HG03175 (cell line): Measurements from ENCODE around the gene SRC.

ENCODE experiments used
- ATAC-seq: cut with Tn5 transposase; IDR thresholded peaks from one replicate; pipeline ENCODE4 v1.9.1; 2021; ENCODE audit warnings: mild to moderate bottlenecking, moderate library complexity; ENCODE audit not compliant: unreplicated experiment

The SRC gene

DNA sequence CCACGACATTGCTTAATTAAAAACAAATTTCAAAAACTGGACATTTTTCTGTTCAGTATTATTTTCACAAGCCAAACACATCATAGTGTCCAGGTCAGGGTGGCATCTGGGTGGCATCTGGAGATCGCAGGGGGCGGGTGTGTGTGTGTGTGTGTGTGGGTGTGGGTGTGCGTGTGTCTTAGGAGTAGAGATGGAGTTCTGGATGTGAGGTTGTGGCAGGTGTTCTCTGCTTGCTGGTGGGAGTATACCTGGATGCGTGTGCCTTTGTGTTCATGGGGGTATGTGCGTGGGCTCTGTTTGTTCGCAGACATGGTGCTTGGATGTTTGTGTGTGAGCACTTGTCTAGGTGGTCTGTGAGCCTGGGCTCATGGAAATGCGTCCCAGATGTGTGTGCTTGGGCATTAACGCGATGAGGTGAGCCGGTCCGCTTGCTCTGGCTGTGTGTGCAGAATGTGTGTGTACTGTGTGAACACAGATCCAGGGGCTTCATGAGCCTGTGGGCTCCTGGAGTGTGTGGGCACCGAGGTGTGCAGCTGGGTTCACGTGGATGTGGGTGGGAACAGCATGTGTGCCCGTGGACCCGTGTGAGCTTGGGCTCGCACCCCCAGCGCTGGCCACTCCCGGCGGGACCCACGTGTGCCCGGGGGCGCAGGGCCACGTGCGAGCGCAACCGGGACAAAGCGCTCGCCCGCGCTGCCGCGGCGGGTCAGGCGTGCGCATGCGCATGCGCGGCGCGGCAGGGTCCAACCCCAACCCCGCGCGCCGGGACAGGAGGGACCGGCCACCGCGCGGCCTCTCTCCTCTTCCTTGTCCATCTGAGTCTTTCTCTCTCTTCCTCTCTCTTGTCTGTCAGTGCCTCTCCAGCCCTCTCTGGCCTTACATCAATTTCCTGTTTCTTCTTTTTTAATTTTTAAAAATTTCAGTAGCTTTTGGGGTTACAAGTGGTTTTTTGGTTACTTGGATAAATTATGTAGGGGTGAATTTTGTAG, 60.4 kb downstream of the SRC start:
- ATAC-seq, result no peak

DNA sequence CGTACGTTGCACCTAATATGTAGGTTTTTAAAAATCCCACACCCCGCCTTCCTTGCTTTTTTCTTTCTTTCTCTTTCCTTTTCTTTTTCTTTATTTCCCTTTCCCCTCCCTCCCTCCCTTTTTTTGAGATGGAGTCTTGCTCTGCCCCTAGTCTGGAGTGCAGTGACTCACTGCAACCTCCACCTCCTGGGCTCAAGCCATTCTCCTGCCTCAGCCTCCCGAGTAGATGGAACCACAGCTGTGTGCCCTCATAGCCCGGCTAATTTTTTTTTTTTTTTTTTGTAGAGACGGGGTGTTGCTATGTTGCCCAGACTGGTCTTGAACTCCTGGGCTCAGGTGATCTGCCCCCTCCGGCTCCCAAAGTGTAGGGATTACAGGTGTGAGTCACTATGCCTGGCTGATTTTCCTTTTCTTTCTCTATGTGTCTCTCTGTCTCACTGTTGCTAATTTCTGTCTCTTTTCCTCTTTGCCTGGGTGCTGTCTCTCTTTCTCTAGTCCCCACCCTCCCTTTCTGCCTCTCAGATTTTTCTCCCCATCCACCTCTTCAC, 61.2 kb downstream of the SRC start:
- no peak for ATAC-seq

DNA sequence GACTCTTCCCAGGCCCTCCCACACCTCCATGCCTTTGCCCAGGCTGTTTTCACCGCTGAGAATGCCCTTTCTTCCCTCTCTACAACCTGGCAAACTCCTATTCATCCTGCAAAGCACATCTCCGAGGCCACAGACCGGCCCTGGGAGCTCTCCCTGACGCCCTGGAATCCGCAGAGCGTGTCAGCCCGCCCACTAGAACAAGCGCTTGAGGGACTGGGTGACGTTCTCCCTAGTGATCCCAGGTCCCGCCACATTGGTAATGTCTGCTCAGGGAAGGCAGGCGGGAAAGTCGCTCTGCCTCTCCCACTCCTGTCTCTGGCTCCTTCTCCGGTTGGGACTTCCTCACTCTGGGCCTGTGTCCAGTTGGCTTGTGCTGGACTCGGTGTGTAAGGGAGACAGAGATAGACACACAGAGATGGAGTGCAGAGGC, 61.6 kb downstream of the SRC start:
- ATAC-seq, result no peak

DNA sequence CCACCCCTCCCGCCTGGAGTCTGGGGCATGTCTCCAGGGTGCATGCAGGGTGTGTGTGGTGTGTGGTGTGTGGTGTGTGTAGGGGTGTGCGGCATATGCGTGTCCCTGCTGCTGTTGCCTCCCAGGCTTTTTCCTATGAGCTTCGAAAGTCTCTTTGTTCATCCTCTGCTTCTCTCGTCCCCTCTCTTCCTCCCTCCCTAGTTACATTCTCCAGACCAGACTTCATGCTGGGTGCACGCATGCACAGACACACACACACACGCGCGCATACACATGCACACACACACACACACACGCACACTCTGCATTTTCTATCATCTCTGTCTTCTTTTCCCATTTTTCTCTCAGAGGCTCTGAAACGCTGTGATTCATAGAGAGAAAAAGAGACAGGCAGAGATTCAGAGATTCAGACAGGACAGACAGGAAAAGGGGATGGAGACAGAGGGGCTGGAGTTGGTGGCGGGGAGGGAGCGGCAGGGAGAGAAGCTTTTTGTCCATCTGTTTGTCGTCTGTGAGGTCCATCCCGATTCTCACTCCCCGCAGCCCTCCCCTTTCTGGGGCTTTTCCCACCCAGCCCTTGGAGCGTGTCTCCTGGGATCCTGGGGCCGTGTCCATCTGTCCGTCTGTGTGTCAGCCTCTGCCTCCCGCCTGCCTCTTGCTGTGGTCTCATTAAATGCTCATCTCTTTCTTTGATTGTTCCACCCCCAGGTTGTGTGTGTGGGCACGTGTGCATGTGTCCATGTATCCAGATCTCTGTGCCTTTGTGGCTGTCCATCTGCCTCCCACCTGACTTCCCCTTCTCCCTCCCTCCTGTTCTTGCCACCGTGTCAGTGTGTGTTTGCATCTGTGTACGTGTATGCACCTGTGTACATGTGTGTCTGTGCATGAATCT, 62.6 kb downstream of the SRC start:
- ATAC-seq, result no peak

DNA sequence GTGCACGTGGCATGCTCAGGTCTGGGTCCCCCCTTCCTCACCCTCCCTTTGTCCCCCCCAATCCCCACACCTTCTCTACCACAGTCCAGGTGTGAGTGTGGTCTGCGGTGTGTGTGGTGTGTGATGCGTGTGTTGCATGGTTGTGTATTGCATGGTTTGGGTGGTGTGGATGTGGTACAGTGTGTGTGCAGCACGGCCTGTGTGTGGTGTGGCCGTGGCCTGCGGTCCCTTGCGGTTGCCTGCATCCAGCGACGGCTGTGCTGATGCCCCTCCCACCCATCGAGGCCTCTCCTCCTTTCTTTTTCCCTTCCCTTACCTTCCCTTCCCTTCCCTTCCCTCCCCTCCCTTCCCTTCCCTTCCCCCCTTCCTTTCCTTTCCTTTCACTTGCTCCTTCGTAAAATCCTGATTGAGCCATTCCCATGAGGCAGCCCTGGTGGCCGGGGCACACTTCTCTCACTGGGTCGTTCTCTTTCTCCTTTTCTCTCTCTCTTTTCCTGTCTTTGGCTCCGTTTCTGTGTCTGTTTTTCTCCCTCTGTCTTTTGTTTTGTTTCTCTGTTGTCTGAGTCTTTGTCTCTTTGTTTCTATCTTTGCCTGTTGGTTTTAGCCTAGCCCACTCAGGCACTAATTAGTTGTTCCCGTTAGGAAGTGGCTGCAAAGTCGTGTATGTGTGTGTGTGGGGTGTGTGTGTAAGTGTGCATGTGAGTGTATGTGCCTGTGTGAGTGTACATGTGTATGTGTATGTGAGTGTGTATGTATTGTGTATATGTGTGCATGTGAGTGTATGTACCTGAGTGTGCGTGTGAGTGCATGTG, 65.7 kb downstream of the SRC start:
- ATAC-seq, result no peak

DNA sequence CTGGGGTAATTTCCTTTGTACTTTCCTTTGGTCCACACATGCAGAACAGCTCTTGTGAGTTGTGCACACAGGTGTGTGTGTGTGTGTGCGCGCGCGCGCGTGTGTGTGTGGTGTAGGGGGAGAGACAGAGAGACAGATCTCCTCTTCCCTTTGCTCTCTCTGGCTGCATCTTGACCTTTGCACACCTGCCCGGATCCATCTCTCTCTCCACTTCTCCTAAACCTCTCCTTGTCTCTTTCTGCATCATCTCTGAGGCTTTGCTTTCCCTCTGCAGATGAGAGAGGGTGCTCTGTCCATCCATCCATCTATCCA, 67.0 kb downstream of the SRC start:
- no peak for ATAC-seq

DNA sequence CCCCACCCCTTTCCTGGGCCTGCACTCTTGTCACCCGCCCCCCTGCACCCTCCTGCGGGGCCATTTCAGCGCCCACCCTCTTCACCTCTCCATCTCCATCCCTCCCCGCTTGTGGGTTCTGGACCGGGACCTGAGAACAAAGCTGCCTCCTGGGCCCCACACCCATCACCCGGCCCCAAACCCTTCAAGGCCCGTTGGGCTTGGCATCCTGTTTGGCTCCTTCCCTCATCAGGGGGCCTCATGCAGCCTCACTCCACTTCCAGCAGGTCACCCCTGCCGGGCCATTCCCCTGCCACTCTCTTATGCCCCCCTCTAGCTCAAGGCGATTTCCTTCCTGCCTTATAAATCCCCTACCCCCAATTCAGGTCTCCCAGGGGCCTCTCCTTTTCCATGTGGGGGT, 67.4 kb downstream of the SRC start:
- no peak for ATAC-seq

DNA sequence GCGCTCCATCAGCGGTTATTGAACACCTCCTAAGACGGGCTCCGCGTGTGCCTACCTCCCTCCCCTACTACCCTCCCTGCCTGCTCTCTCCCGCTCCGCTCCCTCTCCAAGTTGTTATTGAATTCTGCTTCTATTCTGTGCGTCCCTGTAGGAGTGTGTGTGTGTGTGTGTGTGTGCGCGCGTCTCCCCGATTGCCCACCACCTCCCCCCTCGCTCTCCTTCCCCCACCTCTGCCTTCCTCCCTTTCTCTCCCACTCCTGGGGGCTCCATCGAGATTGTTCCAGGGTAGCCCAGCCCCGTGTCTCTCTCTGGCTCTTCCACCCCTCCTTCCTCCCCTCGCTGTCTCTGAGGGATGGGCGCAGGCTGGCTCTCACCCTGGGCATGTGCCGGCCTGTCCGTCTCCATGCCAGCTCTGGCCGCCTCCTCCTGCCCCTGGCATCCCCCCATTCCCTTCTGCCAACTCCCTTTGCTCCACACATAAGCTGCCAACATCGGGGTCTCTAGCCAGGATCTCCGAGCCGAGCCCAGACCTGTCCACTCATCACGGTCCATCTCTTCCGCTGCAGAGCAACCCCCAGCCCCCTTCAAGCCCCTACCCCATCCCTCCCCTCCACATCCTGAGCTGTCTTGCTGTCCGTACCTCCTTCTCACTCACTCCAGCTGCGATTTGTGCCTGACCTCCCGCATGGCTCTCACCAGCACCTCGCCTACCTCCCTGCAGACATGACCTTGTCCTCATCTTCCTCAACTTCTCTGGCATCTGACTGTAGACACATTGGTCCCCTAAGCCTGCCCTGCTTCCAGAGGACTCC, 68.5 kb downstream of the SRC start:
- no peak for ATAC-seq

DNA sequence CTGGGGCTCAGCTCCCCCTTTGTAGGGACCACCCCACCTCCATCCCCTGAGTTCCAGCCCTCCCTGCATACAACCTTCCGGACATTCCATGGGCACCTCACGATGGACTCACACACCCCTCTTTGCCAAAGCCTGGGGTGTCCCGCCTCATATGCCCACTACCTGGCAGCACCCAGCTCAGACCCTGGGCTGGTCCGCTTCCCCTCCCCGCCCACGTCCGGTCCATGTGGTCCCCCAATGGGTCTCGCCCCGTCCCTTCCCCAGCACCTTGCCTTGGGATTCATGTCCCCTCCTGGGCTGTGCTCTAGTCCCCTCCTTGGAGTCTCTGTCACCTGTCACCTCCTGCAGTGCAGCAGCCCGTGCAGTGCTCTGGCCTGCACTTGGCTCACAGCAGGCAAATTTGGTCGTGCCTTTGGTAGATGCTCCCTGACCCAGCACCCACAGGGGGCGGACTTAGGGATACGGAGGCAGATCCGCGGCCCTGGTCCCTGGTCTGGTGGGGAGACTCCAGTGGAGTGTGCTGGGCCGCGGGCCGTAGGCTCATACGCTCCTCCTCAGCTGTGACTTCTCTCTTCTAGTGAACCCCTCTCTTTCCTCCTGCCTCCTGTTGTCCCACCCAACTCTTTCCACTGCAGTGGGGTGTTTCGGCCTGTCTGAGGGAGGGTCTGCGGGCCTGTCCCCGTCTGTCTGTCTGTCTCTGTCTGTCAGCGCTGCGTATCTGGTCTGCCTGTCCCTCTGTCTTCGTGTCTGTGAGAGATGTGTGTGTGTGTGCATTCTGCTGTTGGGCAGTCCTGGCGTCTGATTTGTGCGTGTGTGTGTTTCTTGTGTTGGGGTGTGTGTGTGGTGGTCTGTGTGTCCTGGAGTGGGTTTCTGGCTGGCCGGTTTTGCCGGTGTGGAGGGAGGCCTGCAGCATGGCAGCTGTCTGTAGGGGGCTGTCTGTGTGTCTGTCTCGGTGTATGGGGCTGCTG, 69.5 kb downstream of the SRC start:
- no peak for ATAC-seq

DNA sequence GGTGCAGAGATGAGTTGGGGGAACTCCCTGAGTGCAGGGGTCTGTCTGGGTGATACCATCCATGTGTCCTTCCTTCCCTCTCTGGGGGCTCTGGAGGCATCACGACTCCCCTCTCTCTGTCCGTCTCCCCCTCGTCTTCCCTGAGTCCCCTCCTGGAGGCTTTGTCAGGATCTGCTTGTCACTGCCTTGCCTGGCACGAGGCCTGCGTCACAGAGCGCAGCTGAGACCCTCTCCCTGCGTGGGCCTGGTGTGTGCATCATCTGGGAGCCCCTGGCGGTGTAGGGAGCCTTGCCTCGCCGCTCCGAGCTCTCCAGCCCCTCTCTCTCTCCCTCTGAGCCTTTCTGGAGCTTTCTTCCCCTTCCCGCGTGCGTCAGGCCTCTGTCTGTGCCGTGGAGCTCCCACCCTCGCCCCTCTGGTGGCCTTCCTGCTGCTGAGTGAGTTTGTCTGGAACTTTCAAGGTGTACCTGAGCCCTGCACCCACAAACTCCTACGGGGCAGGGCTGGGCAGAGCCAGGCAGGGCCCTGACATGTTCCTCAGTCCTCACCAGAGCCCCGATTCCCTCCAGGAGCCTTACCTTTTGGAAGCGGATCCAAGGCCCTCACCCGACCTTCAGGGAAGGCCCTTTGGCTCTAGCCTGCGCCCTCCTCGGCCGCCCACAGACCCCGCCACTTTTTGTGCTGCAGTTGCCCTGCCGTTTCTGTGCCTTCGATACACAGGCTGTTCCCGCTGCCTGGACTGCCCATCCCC, 70.3 kb downstream of the SRC start:
- ATAC-seq, result no peak

DNA sequence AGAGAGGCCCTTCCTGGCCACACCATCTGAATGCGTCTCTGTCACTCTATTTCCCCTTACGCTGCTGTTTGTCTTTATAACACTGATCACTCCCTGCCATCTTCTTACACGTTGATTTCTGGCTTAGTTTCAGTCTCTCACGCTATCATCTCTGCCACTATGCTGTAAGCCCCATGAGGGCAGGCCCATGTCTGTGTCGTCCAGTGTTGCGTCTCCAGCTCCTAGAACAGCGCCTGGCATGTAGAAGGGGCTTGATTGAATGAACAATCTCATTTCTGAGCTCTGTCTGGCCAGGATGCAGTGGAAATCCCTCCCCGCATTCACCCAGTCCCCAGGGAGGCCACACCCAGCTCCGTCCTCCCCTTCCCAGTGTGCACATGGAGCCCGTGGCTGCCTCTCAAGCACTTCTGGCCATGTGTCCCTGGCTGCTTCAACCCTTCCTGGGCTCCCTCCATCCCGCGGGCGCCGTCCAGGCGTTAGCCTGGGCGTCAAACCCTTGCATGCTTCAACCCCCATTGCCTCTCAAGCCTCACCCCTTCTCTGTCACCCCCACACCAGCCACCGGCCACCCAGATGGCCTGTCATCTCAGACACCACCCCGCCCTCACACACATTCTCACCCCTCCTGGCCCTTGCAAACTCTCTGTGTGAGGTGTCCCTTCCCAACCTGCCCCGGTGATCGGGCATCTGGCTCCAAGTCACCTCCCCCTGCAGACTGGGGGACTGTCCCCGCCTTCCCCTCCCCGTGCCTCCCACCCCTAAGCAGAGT, 71.1 kb downstream of the SRC start:
- no peak for ATAC-seq

DNA sequence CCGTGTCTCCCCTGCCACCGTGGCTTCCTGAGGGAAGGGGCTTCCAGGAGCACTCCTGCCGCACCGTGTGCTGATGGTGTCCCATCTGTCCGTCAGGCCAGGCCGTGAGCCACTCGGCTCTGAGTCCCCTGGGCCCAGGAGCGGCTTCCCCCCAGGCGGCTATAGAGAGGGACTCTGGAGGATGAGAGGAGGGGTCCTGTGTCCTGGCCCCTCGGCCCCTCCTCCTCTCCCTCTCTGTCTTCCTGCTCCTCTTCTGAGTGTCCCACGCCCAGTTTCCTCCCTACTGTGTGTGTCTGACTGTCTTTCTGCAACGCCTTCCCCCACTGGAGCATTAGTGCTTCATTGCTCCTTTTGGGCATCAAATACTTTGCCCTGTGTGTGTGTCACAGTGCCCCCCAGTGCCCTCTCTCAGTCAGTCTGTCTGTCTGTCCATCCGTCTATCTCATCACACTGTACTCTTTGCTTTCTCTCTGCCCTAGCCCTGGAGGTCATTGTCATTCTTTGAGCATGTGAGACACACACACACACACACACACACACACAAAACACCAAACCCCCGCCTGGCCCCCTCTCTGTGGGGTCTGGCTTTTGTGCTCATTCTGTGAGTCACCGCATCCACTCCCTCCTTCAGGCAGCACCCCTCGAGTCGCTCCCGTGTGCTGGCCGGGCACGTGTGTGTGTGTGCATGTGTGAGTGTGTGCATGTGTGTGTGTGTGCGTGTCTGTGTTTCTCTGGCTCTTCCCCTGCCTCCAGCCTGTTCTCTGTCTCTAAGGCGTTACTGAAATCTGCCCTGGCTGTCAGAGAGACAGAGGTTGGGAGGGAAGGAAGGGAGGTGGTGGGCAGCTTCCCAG, 71.9 kb downstream of the SRC start:
- no peak for ATAC-seq

DNA sequence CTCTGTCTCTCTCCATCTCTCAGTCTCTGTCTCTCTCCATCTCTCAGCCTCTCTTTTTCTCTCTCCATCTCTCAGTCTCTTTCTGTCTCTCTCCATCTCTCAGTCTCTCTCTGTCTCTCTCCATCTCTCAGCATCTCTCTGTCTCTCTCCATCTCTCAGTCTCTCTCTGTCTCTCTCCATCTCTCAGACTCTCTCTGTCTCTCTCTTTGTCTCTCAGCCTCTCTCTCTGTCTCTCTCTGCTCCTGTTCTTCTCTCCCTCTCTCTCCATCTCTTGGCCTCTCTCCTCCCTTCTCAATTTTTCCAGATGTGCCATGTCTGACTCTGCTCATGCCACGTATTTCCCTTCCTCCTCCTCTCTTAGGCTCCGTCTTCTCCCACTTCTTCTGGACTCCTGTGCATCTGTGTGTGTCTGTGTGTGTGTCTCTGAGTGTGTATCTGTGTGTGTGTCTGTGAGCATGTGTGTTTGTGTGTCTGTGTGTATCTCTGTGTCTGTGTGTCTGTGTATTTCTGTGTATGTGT, 72.7 kb downstream of the SRC start:
- ATAC-seq, result no peak

DNA sequence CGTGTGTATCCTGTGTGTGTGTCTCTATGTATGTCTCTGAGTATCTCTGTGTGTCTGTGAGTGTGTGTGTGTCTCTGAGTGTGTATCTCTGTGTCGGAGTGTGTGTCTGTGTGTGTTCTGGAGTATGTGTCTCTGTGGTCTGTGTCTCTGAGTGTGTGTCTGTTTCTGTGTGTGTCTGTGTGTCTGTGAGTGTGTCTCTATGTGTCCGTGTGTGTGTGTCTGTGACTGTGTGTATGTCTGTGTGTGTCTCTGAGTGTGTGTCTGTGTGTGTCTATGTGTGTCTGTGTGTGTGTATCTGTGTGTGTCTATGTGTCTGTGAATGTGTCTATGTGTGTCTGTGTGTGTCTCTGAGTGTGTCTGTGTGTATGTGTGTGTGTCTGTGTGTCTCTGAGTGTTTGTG, 73.4 kb downstream of the SRC start:
- ATAC-seq, result no peak

DNA sequence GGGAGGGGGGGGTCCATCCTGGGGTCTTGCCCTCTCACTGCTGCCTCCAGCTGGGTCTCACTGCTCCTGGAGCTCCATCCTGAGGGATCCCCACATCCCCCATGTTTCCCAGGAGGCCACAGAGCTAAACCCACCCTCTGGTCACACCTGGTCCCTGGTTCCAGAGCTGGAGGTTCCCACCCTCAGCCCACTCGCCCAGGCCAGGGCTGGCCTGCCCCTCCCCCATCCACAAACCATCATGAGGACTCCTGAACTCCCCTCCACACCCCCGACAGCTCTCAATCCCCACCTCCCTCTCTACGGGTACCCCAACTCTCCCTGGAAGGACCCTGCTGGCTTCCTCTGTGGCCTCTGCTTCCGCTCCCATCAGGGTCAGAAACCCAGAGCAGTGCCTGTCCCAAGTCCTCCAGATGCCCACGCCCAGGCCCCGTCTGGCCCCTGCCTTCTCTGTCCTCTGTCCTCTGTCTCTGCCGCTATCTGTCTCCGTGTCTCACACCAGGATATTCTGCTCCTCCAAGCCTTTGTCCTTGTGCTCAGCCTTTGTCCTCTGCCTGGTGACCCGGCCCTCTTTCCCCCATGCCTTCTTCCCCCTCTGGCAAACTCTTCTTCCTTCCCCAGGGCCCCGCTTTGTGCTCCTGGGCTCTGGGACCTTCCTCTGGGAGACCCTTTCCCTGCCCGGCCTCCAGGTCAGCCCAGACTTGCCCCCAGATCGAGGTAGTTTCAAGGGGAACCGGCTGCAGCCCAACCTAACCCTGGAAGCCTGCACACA, 74.0 kb downstream of the SRC start:
- no peak for ATAC-seq
